ENCODE data around the gene MST1. TPM values are rescaled to one million over a fixed set of nuclear protein-coding genes. Genes with fewer than 3 reads are reported as not detected.

The MST1 gene
- total RNA-seq, 1 experiment from 2014 or later: 15.4 TPM

DNA sequence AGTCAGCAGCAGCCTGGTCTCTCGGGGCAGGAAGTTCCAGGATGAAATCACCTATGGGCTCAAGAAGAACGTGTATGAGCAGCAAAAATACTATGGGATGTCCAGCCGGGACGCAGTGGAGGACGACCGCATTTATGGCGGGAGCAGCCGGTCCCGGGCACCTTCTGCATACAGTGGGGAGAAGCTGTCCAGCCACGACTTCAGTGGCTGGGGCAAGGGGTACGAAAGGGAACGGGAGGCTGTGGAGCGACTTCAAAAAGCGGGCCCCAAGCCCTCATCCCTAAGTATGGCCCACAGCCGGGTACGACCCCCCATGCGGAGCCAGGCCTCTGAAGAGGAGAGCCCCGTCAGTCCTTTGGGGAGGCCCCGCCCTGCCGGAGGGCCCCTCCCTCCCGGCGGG is 27.3 kb downstream of the MST1 start:
- Mint-ChIP-seq H3K4me1 (ENCODE audit: low read depth, unreplicated experiment) (peaks cover 15% of the 10 kb centered on the region), H3K9me3 (ENCODE audit: unreplicated experiment) (no peaks in the 10 kb centered on the region), H3K27me3 (ENCODE audit: insufficient read depth, unreplicated experiment) (no peaks in the 10 kb centered on the region), H3K4me3 (ENCODE audit: unreplicated experiment) (no peak overlapping the region), H3K36me3 (ENCODE audit: insufficient read depth, unreplicated experiment) (no peaks in the 10 kb centered on the region), H3K27ac (ENCODE audit: unreplicated experiment) (no peak overlapping the region)
- intact Hi-C loops (cut with micrococcal nuclease; ENCODE audit: unreplicated experiment): no loop called here
- Histone ChIP-seq H3K4me3 (ENCODE audit: low read depth, low read length) (no peak overlapping the region), H3K9me3 (no peaks in the 10 kb centered on the region), H3K36me3 (ENCODE audit: control insufficient read depth, insufficient read depth, low read length) (no peaks in the 10 kb centered on the region), H3K4me1 (peaks cover 13% of the 10 kb centered on the region; the same call in 1 of the 2 replicates), H3K27me3 (replicated peaks; ENCODE audit: control insufficient read depth, insufficient read depth, low read length) (no peaks in the 10 kb centered on the region)
- BruUV-seq (replicated peaks): no TSS peak
- ChIA-PET POLR2A (no interaction called here), CTCF (no interaction called here)
- no peak for DNase-seq
- TF ChIP-seq, protein P1, sequence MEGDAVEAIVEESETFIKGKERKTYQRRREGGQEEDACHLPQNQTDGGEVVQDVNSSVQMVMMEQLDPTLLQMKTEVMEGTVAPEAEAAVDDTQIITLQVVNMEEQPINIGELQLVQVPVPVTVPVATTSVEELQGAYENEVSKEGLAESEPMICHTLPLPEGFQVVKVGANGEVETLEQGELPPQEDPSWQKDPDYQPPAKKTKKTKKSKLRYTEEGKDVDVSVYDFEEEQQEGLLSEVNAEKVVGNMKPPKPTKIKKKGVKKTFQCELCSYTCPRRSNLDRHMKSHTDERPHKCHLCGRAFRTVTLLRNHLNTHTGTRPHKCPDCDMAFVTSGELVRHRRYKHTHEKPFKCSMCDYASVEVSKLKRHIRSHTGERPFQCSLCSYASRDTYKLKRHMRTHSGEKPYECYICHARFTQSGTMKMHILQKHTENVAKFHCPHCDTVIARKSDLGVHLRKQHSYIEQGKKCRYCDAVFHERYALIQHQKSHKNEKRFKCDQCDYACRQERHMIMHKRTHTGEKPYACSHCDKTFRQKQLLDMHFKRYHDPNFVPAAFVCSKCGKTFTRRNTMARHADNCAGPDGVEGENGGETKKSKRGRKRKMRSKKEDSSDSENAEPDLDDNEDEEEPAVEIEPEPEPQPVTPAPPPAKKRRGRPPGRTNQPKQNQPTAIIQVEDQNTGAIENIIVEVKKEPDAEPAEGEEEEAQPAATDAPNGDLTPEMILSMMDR (IDR thresholded peaks at IDR 0.05; ENCODE audit: insufficient read depth in 1 of 2, low read depth in 1 of 2, low read length in 1 of 2, severe bottlenecking in 1 of 2, unreplicated experiment in 1 of 2): no peak

DNA sequence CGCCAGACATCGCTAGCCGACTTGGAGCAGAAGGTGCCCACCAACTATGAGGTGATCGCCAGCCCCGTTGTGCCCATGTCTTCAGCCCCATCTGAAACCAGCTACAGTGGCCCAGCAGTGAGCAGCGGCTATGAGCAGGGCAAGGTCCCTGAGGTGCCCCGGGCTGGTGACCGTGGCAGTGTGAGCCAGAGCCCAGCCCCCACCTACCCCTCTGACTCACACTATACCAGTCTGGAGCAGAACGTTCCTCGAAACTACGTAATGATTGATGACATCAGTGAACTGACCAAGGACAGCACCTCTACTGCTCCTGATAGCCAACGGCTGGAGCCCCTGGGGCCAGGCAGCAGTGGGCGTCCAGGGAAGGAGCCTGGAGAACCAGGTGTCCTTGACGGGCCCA is 28.0 kb downstream of the MST1 start:
- no peak overlapping the region for H3K4me3 Mint-ChIP-seq (ENCODE audit: unreplicated experiment)
- Histone ChIP-seq H3K36me3 (ENCODE audit: control insufficient read depth, insufficient read depth, low read length) (no peaks in the 10 kb centered on the region), H3K27me3 (replicated peaks; ENCODE audit: control insufficient read depth, insufficient read depth, low read length) (no peaks in the 10 kb centered on the region), H3K4me3 (ENCODE audit: low read depth, low read length) (no peak overlapping the region), H3K4me1 (peaks cover 6% of the 10 kb centered on the region; the same call in 1 of the 2 replicates), H3K9me3 (no peaks in the 10 kb centered on the region)
- ChIA-PET CTCF (no interaction called here), POLR2A (no interaction called here)
- DNase-seq: no peak
- intact Hi-C loops (cut with micrococcal nuclease; ENCODE audit: unreplicated experiment): no loop called here
- BruUV-seq (replicated peaks): no TSS peak
- H3K36me3 Mint-ChIP-seq (ENCODE audit: insufficient read depth, unreplicated experiment): no peaks in the 10 kb centered on the region
- no peaks in the 10 kb centered on the region for H3K9me3 Mint-ChIP-seq (ENCODE audit: unreplicated experiment)
- H3K4me1 Mint-ChIP-seq (ENCODE audit: low read depth, unreplicated experiment): peaks cover 9% of the 10 kb centered on the region
- TF ChIP-seq, protein P1 (IDR thresholded peaks at IDR 0.05; ENCODE audit: insufficient read depth in 1 of 2, low read depth in 1 of 2, low read length in 1 of 2, severe bottlenecking in 1 of 2, unreplicated experiment in 1 of 2): no peak
- H3K27ac Mint-ChIP-seq (ENCODE audit: unreplicated experiment): no peak overlapping the region
- H3K27me3 Mint-ChIP-seq (ENCODE audit: insufficient read depth, unreplicated experiment): no peaks in the 10 kb centered on the region

DNA sequence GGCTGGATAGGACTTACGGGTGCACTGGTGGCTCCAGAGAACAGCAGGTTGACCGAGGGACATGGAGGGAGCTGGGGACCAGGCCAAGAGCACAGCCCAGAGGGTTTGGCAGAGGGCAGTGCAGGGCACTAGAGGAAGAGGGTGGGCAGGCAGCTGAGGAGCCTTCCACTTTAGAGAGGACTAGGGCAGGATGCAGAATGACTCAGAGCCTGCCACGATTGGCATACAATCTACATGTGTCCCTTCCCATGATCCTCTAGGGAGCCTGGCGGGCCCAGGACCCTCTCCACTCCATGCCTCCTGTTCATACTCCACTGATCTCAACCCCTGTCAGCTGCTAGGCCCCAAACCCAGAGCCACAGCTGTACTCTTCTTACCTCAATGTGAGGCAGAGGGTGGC is 29.5 kb downstream of the MST1 start:
- no TSS peak for BruUV-seq (replicated peaks)
- TF ChIP-seq, protein P1 (IDR thresholded peaks at IDR 0.05; ENCODE audit: insufficient read depth in 1 of 2, low read depth in 1 of 2, low read length in 1 of 2, severe bottlenecking in 1 of 2, unreplicated experiment in 1 of 2): no peak

More for the DNA sequence above, 29.5 kb downstream of the MST1 start:
- ChIA-PET CTCF (no interaction called here), POLR2A (no interaction called here)
- Mint-ChIP-seq H3K36me3 (ENCODE audit: insufficient read depth, unreplicated experiment) (no peaks in the 10 kb centered on the region), H3K4me1 (ENCODE audit: low read depth, unreplicated experiment) (no peaks in the 10 kb centered on the region), H3K27me3 (ENCODE audit: insufficient read depth, unreplicated experiment) (no peaks in the 10 kb centered on the region), H3K27ac (ENCODE audit: unreplicated experiment) (no peak overlapping the region), H3K4me3 (ENCODE audit: unreplicated experiment) (no peak overlapping the region), H3K9me3 (ENCODE audit: unreplicated experiment) (no peaks in the 10 kb centered on the region)
- no peaks in the 10 kb centered on the region for H3K27me3 ChIP-seq (replicated peaks; ENCODE audit: control insufficient read depth, insufficient read depth, low read length)
- H3K4me1 ChIP-seq: no peaks in the 10 kb centered on the region
- H3K4me3 ChIP-seq (ENCODE audit: low read depth, low read length): no peak overlapping the region
- no peak for DNase-seq
- intact Hi-C loops (cut with micrococcal nuclease; ENCODE audit: unreplicated experiment): no loop called here
- H3K9me3 ChIP-seq: no peaks in the 10 kb centered on the region
- H3K36me3 ChIP-seq (ENCODE audit: control insufficient read depth, insufficient read depth, low read length): no peaks in the 10 kb centered on the region

All from Caco-2 (cell line).